HG02884 (cell line): ENCODE results near the gene CLCNKB.
"Not testable (repeated sequence)": the region's sequence is repeated elsewhere in the genome, so short reads cannot be mapped to it uniquely, and the experiment has no call there.

Source experiments
- ATAC-seq: cut with Tn5 transposase; IDR thresholded peaks from one replicate; pipeline ENCODE4 v1.9.1; 2021; ENCODE audit warnings: mild to moderate bottlenecking, moderate library complexity; ENCODE audit not compliant: unreplicated experiment

Gene CLCNKB

DNA sequence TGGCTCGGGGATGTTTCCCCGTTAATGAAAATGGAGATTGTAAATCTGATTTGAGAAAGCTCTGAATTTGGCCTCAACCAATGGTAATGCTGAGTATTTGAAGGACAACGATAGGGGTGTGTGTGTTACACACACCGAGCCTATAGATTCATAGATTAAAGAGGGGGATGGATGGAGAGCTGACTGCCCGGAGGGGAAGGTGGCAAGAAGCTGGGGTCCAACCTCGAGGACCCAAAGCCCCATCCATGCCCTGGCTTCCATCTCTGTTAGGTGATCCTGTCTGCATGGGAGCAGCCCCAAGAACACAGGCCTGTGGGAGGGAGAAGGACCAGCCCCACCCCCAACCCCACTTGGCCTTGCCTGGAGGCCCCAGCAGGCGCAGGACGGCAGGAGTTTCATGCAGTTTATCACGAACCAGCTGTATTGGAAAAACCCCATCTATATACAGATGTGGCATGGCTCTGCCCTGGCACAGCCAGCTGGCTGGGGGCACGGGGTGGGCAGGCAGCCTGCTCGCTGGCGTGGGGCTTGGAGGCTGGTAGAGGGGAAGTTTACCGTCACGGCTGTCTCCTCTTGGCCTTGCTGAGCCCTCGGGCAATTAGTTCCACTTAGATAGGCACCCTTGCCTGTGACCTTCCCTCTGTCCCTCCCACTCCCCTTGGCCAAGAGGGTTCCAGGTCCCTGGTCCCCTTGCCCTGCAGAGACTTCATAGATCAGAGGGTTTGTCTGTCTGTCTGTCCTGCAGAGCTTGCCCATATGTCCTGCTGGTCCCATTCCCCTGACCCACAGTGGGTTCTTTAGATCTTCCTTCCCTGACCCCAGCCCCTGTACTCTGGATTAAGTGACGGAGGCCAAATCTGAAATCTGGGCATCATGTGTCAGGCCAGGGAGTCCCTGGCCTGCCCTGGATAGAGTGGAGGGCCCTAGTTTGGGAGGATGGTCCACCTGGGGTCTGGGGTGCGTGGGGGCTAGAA lies 28.8 kb upstream of the CLCNKB start:
- ATAC-seq, result no peak

DNA sequence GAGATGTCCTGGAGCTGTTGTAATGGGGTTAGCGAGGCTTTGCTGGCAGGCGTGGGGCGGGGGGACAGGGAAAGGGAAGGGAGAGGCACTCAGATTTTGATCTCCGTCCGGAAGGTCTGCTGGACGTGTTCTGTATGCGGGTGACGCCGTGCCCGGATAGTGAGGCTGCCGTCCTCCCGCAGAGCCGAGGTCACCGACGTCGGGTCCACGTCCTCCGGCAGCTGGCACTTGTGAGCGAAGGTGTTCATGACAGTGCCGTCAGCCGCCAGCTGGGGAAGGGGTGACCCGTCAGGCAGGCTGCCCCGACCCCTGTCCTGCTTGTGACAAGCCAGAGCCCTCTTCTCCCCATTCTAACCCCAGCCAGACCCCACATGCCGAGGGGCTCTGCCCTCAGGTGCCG lies 28.1 kb upstream of the CLCNKB start:
- ATAC-seq, result no peak

GRCh38 chr1:16015960-16016901 lies 27.4 kb upstream of the CLCNKB start:
- no peak for ATAC-seq

DNA sequence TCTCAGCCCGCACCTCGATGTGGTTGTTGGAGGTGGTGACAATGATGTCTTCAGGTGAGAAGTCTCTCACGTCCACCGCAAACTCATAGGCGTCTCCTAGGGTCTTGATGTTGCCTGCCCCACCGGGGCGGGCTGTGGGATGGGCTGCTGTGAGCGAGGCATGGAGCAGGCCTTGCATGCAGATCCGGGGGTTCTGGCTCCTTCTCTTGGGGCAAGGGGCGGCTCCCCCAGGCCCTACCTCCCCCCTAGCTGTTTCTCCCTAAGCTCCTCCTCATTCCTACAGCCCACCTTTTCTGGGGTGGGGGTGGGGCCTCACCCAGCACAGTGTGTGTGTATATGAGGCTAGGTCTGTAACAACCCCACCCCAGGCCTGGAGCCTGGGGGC lies 26.5 kb upstream of the CLCNKB start:
- no peak for ATAC-seq

GRCh38 chr1:16017461-16018303 lies 25.9 kb upstream of the CLCNKB start, which contains the start of gene HSPB7:
TSS of gene HSPB7 (minus strand) at chr1:16018043. CDS start at chr1:16017963, 80 bp downstream.
- no peak for ATAC-seq

DNA sequence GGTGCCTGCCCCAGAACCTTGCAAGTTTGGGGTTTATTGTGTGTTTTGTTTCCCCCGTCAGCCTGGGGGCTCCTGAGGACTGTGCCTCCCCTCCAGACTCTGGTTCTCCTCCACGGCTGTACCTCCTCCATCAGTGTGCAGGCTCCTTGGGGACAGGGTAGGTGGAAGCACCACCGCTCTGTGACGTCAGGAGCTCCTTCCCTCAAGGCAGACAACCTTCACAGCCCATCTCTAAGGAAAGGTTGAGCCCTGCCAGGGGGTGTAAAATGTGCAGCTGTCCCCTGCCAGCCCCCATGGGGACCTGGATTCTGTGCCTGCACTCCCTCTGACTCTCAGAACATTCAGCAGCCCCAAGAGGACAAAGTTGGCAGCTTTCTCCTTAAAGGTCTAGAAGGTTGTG lies 25.3 kb upstream of the CLCNKB start:
- ATAC-seq, result no peak

DNA sequence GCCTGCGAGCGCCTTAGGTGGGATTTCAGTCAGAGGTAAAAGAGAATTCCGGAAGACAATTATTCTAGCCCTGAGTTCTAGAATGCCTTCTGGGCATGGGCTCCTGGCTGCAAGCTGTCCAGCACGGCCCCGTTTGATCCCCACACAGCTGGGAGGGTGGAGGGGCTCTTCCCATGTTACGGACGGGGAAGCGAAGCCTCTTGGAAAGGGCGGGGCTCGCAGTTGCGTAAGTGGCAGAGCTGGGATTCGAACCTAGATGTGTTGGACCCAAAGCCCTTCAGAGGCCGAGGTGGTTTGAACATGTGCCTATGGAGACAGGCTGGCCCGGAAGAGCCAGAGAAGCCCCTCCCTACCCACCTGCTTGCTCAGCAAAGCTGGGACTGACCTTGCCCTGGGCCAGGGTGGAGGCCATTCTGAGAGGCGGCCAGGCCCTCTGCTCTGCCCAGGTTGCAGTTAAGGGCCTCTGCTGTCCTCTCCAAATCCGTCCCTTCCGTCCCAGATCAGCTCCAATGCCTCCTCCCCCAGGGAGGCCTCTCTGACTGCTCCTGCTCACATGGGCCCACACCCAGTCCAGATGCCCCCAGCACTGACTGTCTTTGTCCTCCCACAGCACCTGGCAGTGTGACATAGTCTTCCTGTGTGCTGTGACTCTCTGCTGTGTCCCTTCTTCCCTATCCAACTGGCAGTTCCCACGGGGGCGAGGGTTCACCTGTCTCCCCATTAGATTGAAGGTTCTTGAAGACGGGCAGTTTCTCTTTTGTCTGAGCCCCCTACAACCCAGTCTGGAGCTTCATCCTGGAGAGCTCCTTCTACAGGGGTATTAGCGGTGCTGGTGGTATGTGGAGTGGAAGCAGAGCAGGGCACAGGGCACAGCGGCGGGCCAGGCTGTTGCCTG lies 24.6 kb upstream of the CLCNKB start:
- ATAC-seq, result no peak

GRCh38 chr1:16019644-16020277 lies 23.8 kb upstream of the CLCNKB start:
- ATAC-seq, result no peak

- no peak for ATAC-seq
Measured at GRCh38 chr1:16020325-16020724, 23.3 kb upstream of the CLCNKB start.

DNA sequence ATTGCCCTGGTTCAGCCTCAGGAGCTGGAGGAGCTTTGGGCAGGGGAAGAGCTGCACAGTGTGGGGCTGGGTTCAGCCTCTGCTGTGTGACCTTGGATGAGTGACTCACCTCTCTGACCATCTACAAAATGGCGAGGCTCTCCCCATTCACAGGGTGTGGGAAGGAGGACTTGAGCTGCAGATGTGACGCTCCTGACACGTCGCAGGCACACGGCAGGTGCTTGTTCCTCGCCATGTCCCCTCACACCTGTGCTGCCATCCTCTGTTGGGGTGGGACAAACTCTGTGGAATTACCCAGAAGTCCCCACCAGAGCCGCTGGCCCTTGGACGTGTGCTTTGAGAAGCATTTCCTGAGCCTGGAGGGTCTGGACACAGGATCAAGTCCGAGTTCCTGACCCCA lies 22.7 kb upstream of the CLCNKB start:
- not testable (repeated sequence) for ATAC-seq

DNA sequence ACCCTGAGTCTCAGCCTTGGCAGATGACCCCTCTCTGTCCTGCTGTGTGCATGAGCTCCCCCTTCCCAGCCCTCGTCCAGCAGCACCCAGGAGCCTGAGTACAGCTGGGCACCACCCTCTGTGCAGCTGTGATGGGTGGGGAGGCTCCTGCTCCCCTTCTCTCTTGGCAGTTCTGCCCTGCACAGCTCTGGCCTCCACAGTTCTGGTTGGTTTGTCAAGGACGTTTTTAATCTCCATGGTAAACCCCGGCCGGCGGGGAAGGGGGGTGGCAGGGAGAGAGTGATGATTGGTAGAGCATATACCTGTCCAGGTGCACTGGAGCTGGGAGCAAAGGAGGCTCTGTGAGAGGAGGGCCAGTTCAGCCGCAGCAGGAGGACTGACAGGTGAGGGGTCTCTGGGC lies 21.9 kb upstream of the CLCNKB start, which contains the start of gene CLCNKA:
Gene CLCNKA, plus strand, starts transcription at position 356 of the 400 bp plus-strand sequence. CDS start 584 bp downstream, outside the sequence.
- ATAC-seq, result no peak

GRCh38 chr1:16022393-16022792 lies 21.2 kb upstream of the CLCNKB start:
- ATAC-seq, result no peak

- no peak for ATAC-seq
Measured at GRCh38 chr1:16023050-16023653, 20.4 kb upstream of the CLCNKB start.

DNA sequence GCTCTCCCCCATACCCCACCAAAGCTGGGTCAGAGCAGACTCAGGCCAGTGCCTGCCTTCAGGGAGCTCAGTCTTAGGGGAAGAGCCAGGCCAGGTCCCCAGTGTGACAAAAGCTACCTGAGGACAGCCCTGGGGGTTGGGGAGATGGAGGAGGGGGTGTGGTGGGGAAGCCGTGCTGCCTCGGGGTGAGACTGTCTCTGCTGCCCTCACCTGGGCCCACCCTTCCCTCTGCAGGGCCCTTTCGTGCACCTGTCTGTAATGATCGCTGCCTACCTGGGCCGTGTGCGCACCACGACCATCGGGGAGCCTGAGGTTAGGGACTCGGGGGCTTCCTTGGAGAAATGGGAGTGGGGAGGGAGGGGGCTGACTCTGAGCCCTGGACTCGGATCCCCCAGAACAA lies 17.3 kb upstream of the CLCNKB start:
- not testable (repeated sequence) for ATAC-seq

DNA sequence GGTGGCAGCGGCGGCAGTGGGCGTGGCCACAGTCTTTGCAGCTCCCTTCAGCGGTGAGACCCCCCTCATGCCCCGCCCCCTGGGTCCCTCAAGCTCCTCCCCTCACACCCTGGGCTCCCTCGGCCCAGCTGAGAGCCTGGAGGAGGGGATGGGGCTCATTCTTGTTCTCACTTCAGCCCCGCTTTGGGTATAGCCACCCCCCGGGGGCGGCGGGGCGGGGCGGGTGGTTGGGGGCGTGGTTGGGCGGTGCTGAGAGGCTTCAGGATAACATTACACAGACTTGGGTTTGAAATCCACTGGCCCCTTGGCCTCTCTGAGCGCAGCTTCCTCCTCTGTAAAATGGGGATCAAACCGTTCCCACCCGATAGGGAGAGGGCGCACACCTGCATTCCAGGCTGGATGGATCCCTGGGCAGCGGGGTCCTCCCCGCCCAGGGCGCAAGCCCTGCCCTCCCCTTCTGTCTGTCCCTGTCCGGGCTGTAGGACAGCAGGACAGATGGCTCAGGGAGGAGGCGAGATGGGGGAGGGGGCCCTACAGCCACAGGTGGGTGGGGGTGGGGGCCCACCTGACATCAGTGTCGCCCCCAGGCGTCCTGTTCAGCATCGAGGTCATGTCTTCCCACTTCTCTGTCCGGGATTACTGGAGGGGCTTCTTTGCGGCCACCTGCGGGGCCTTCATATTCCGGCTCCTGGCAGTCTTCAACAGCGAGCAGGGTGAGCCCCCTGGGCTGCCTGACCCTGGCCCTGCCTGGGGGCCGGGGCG lies 16.7 kb upstream of the CLCNKB start:
- ATAC-seq, result no peak

DNA sequence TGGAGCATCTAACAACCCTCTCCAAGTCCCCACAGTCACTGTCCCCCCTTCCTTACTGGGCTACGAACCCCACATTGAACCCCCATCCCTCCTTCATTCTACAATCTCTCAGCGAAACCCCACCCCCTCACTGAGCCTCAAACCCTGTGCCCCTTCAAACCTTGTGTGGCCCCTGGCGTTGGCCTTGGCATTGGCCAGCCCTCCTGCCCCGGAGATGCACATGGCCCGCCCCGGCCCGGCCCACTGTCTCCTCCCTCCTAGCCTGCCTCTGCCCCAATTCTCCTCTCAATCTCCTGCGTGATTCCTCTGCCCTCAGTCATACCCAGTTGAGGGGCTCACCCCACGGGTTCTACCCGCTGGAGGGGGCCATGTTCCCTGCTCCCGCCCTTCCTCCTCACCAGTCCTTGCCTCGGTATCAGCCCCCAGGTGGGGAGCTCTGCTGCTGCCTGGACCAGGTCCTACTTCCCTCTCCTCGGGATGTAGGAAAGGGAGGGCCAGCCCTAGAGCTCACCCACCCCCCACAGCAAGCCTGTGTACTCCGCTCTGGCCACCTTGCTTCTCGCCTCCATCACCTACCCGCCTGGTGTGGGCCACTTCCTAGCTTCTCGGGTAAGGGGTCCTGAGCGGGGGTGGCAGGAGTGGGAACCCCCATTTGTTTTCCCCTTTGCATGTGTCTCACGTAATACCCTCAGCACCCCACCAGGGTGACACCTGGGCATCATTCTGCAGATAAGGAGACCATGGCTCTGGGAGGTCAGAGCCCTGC lies 15.2 kb upstream of the CLCNKB start:
- no peak for ATAC-seq

- not testable (repeated sequence) for ATAC-seq
Measured at GRCh38 chr1:16029003-16029268, 14.6 kb upstream of the CLCNKB start.
